ENCODE results near the gene LHFPL2.

Gene LHFPL2

GRCh38 chr5:78597068-78597973 is 51.3 kb downstream of the LHFPL2 start:
- DNase-seq (ENCODE audit: low read depth in 2 of 3, low spot score in 1 of 3): no peak

- no peak for DNase-seq (ENCODE audit: low read depth in 2 of 3, low spot score in 1 of 3)
Measured at GRCh38 chr5:78595458-78595921, 53.1 kb downstream of the LHFPL2 start.

- DNase-seq (ENCODE audit: low read depth in 2 of 3, low spot score in 1 of 3): no peak
Measured at GRCh38 chr5:78594610-78595457, 53.7 kb downstream of the LHFPL2 start.

- no peak for DNase-seq (ENCODE audit: low read depth in 2 of 3, low spot score in 1 of 3)
Measured at GRCh38 chr5:78594021-78594420, 54.6 kb downstream of the LHFPL2 start.

GRCh38 chr5:78593465-78593864 is 55.1 kb downstream of the LHFPL2 start:
- no peak for DNase-seq (ENCODE audit: low read depth in 2 of 3, low spot score in 1 of 3)

GRCh38 chr5:78592735-78593386 is 55.7 kb downstream of the LHFPL2 start:
- DNase-seq (ENCODE audit: low read depth in 2 of 3, low spot score in 1 of 3): no peak

- DNase-seq (ENCODE audit: low read depth in 2 of 3, low spot score in 1 of 3): no peak
Measured at GRCh38 chr5:78591972-78592700, 56.4 kb downstream of the LHFPL2 start.

GRCh38 chr5:78591138-78591612 is 57.4 kb downstream of the LHFPL2 start:
- no peak for DNase-seq (ENCODE audit: low read depth in 2 of 3, low spot score in 1 of 3)

GRCh38 chr5:78589923-78590322 is 58.6 kb downstream of the LHFPL2 start:
- DNase-seq (ENCODE audit: low read depth in 2 of 3, low spot score in 1 of 3): no peak

GRCh38 chr5:78588507-78588906 is 60.1 kb downstream of the LHFPL2 start:
- no peak for DNase-seq (ENCODE audit: low read depth in 2 of 3, low spot score in 1 of 3)

GRCh38 chr5:78587775-78588291 is 60.7 kb downstream of the LHFPL2 start:
- DNase-seq (ENCODE audit: low read depth in 2 of 3, low spot score in 1 of 3): no peak

- DNase-seq (ENCODE audit: low read depth in 2 of 3, low spot score in 1 of 3): no peak
Measured at GRCh38 chr5:78587081-78587774, 61.3 kb downstream of the LHFPL2 start.

GRCh38 chr5:78586251-78586650 is 62.3 kb downstream of the LHFPL2 start:
- DNase-seq (ENCODE audit: low read depth in 2 of 3, low spot score in 1 of 3): no peak

- no peak for DNase-seq (ENCODE audit: low read depth in 2 of 3, low spot score in 1 of 3)
Measured at GRCh38 chr5:78578015-78578414, 70.6 kb downstream of the LHFPL2 start.

GRCh38 chr5:78577071-78577807 is 71.3 kb downstream of the LHFPL2 start:
- DNase-seq (ENCODE audit: low read depth in 2 of 3, low spot score in 1 of 3): no peak

- DNase-seq (ENCODE audit: low read depth in 2 of 3, low spot score in 1 of 3): no peak
Measured at GRCh38 chr5:78576376-78576775, 72.2 kb downstream of the LHFPL2 start.

GRCh38 chr5:78574731-78575161 is 73.8 kb downstream of the LHFPL2 start:
- no peak for DNase-seq (ENCODE audit: low read depth in 2 of 3, low spot score in 1 of 3)

GRCh38 chr5:78574131-78574673 is 74.4 kb downstream of the LHFPL2 start:
- DNase-seq (ENCODE audit: low read depth in 2 of 3, low spot score in 1 of 3): no peak

- DNase-seq (ENCODE audit: low read depth in 2 of 3, low spot score in 1 of 3): no peak
Measured at GRCh38 chr5:78573318-78573717, 75.3 kb downstream of the LHFPL2 start.
